ENCODE data around the gene IQCF6.
"Not testable (repeated sequence)": the region's sequence is repeated elsewhere in the genome, so short reads cannot be mapped to it uniquely, and the experiment has no call there.

The IQCF6 gene

DNA sequence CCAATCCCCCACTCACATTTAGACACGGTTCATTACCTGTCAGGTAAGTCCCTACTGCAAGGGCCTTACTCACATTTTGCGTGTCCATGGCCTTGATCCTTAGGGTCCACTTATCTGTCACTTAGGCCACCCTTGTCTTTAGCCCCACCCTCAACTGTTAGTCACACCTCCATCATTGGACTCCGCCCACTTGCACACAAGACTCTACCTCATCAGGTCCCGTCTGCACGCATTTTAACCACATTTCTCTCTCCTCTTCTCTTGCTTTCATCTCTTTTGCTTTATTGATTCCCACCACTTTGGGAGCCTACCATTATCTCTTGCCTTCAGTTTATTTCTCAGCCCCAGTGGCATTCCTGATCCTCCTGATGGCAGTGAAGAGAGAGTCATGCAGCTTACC lies at the start of gene IQCF6:
Gene IQCF6, minus strand, starts transcription at position 101 of the 400 bp plus-strand sequence. Its CDS starts 13 bp downstream, at position 88.
- no peak for DNase-seq (ENCODE audit: low read depth)

DNA sequence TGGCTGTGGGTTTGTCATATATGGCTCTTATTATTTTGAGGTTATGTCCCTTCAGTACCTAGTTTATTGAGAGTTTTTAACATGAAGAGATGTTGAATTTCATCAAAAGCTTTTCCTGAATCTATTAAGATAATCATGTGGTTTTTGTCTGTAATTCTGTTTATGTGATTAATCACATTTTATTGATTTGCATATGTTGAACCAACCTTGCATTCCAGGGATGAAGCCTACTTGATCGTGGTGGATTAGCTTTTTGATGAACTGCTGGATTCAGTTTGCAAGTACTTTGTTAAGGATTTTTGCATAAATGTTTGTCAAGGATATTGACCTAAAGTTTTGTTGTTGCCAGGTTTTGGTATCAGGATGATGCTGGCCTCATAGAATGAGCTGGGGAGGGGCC lies 49.3 kb upstream of the IQCF6 start:
- no peak for DNase-seq (ENCODE audit: low read depth)

DNA sequence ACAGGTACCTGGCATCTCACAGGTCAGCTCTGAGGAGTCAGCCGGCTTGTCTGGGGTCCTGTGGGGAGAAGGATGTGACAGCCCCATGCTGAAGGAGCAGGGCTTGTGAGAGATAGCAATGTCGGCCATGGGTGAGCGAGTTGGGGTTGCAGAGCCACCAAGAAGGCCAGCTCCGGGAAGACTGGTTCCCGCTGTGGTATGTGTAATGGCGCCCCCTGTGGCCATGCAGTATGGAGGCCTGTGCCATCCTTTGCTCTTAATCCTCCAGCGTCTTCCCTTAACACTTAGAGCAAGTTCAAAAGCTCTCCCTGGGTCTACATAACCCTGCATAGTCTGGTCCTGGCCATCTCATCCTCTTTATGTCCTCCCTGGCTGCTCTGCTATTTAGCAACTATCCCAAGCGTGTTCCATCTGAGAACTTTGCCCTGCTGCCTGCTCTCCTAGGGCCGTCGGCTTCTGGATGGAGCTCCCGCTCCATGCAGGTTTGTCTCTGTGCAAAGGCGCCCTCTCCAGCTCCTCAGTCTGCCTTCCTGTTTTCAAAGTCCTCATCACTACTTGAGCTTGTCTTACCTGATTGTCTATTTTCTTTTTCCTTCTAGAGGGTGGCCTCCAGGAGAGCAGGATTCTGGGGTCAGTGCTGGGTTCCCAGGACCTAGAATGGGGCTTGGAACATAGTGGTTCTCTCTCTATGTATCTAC lies 40.8 kb upstream of the IQCF6 start:
- no peak for DNase-seq (ENCODE audit: low read depth)

DNA sequence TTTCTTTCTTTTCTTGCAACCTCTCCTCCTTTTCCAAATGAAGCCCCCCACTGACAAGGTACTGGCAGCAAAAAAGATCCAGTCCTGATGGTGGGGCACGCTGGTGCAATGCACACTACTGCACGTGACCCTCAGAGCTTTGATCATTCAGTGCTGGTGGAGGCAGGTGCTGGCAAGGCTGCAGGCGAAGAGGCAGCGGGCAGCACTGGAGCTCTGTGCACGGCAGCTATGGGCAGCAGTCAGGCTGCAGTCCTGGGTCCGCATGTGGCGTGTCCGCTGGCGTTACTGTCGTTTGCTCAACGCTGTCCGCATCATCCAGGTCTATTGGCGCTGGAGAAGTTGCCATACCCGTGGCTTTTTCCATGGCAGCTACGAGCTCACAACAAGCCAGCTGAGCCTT lies 40.1 kb upstream of the IQCF6 start:
- no peak for DNase-seq (ENCODE audit: low read depth)

DNA sequence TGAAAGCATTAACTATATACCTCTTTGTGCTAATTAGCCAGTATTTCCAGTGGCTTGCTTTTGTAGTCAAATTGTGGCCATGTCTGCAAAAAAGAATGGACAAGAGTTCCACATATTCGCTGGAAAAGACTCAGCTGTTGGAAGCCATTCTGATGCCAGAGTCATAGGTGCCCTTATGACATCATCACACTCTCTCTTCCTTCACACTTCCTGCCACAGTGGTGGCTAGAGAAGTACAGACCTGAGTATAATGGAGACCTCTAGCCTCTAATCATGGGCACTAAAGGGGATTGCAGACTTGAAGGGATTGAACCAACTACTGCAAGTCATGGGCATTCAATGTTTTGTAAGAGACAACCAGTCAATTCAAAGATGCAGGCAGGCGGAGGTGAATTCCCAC lies 38.3 kb upstream of the IQCF6 start:
- DNase-seq (ENCODE audit: low read depth) = no peak

DNA sequence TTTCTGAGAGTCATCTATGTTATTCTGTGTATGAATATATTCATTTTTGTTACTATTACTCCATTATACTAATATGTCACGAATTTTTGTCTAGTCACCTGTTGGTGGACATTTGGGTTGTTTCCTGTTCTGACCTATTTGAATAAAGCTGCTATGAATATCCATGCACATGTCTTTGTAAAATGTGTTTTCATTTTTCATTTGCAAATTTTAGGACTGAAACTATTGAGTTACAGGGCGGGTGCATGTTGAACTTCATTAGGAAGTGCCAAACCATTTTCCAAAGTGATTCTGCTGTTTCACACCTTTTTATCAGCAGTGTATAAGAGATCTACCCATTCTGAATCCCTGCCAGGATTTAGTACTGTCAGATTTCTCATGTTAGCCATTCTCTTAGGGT lies 37.7 kb upstream of the IQCF6 start:
- DNase-seq (ENCODE audit: low read depth) = no peak

DNA sequence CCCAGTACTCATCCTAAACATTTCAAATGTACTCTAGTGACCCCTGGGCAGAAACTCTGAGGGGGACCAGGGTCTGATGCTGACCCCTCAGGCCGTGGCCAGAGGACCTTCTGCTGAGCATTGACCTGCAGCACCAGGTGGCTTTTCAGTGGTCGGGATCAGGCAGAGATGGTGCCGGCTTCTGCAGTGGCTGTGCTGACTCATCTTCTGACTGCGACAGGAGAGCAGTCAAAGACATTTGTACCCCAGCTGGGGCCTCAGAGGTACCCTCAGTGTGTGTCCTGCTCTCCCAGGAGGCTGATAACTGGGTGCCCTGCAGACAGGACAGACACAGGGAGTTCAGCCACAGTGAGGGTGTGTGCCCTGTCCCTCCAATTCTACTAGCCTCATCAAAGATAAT lies 36.6 kb upstream of the IQCF6 start:
- DNase-seq (ENCODE audit: low read depth) = no peak

DNA sequence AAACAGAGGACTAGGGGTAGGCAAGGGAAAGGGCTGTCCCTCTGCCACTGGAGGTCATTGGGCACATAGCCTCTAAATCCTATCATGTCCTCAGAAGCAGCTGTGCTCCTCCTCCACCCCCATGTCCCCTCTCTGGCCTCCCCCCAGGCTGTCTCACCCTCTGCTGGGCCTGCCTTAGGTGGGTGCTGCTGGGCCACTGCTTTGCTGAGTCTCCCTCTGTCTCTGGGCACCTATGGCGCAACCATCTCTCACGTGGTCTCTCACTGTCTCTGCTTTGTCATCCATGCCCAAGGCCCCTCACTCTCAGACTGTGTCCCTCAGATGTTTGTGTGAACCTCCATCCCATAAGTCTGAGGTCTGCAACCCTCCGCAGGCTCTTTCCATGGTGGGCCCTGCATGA lies 35.0 kb upstream of the IQCF6 start:
- DNase-seq (ENCODE audit: low read depth) = no peak

DNA sequence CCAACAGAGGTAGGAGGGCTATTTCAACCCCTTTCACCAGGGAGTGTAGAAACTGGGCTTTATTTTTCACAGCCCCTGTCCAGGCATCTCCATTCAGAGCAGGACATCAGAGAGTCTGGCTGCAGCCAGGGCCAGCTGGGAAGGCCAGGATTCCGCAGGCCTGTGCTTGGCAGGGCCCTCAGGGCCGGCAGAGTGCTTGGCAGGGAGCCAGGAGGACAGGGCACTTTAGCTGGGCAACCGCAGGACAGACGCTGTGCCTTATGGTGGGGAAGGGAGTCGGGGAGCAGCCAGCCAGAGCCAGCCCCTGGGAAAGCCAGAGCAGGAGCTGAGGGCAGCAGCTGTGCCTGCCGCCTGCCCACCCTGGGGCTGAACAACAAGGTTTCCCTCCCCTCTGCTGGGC lies 34.5 kb upstream of the IQCF6 start:
- no peak for DNase-seq (ENCODE audit: low read depth)

DNA sequence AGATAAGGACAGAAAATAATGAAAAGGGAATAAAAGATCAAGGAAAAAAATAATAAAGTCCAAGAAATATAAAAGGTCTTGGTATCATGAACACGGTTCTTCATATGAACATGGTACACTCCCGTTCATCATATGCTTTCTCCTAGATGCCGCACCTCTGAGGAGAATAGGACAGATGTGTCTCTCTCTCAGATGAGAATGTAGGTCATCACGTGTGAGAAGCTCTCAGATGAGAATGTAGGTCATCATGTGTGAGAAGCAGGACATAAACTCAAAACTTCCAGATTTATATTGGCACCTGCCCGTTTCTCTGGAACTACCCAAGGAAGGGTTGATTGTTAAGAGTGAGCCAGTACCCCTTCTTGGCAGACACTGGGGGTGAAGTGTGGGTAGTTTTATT lies 29.9 kb upstream of the IQCF6 start:
- no peak for DNase-seq (ENCODE audit: low read depth)

DNA sequence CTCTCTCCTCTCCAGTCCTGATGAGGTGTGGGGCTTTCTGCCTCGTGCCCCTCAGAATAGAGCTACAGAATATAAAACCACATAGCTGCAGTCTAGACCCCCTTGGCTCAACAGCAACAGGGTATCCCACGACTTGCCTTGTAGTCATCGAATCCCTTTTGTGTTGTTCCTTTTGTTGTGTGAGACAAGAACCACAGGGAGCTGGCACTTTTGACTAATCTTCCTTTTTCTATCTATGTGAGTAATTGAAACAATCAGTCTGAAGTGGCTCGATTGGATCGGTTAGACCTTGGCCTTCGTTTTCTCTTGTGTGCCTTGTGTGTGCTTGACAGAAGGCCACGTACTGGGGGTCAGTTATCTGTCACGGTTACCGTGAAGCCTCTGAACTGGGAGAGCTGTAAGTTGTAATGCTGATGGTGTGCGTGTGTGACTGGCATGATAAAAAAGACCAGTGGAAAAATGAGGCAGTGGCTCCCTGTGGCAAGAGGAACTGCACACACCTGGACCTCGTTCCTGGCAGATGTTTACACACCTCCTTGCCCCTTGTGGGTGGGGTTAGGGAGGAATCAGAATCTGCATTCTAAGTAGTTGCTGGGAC lies 23.2 kb upstream of the IQCF6 start:
- DNase-seq (ENCODE audit: low read depth) = no peak

DNA sequence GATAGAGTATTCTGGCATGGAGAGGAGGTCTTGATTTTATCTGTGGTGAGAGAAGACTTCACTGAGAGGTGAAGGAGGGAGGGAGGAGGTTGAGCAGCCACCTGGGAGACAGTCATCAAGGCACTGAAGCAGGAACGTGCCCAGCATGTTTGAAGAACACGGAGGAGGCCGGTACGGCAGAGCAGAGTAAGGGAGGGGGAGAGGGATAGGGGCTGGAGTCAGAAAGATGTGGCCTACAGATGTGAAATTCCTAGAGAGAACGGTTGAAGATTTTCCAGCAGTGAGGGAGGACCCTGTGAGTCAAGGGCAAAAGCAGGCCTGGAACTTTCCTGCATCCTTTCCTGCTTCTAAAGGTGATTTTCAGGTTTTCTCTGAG lies 21.7 kb upstream of the IQCF6 start:
- DNase-seq (ENCODE audit: low read depth) = no peak

DNA sequence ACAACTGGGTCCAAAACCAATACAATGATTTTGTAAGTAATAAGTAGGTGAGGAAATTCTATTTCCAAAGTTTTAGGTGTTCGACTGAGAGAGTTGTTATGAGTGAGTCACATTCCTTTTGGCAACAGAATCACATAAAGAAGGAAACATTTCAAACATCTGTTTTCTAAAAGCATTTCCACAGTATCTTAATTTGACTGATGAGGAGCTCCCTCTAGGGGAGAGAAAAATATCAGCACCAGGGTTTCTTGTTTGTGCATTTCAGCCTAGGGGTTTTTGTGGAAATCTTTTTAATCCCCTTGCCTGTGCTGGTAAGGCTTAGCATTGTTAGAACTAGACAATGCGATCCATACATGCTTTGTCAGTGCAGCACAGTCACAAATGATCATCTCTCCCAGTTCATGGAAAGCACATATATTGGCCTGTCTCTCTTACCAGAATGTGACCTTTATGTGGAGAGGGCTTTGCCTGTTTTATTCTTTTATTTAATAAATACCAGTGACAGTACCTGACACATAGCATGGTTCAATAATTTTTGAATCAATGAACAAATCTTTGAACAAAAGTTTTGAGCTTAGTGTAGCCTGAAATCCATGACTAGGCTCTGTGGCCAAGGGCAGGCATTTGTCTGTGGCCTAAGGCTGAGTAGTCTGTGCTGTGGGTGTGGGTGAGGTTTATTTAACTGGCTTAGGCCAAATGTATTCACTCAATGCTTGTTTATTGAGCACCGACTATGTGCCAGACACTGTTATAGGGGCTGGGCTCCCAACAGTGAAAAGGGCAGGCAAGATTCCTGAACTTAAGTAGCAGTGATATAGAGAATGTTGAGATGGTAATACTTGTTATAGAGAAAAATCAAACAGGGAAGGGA lies 21.1 kb upstream of the IQCF6 start:
- DNase-seq (ENCODE audit: low read depth) = no peak

DNA sequence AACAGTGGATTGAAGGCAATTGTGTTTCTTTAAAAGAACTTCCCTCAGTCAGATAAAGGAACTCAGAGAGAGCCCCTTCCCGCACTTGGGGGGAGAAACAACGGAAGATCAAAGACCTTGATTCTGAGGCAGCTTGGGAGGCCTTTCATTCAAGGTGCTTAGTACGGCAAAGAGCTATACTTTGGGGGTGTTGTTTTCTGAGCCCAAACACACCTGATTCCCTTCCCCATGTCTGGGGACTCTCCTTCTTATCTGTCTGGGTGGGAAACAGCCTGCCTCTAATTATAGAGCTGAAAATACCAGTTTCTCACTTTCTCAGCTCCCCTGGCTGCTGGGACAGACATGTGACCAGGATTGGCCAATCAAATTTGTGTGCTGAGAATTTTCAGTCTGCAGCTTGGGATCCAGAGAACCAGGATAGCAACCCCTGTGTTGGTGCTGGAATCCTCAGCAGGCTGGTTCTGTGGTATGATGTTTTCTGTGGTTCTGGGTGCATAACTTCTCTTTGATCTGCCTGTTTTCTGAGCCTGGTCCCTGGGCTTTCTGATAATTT lies 19.4 kb upstream of the IQCF6 start:
- DNase-seq (ENCODE audit: low read depth) = no peak

DNA sequence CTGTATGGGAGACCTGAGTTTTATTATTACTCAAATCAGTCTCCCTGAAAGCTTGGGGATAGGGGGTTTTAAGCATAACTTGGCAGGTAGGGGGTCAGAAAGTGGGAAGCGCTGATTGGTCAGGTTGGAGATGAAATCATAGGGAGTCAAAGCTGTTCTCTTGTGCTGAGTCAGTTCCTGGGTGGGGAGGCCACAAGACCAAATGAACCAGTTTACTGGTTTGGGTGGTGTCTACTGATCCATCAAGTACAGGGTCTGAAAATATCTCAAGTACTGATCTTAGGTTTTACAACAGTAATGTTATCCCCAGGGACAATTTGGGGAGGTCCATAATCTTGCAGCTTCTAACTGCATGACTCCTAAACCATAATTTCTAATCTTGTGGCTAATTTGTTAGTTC lies 17.8 kb upstream of the IQCF6 start:
- DNase-seq (ENCODE audit: low read depth) = no peak

DNA sequence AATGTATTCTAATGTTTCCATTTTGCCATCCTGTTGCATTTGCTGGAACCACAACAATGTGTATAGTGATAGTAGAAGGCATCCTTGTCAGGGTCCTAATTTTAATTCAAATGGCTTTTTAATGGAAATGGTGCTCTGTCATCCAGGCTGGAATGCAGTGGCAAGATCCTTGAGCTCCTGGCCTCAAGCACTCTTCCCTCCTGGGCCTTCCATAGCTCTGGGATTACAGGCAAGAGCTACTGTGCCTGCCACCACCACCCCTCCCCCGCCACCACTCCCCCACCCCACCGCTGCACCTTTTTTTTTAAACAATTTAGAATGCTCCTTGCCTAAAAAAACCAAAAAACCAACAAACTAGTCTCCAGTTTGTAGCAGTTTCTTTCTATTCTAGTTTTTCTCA lies 15.2 kb upstream of the IQCF6 start:
- DNase-seq (ENCODE audit: low read depth) = no peak

DNA sequence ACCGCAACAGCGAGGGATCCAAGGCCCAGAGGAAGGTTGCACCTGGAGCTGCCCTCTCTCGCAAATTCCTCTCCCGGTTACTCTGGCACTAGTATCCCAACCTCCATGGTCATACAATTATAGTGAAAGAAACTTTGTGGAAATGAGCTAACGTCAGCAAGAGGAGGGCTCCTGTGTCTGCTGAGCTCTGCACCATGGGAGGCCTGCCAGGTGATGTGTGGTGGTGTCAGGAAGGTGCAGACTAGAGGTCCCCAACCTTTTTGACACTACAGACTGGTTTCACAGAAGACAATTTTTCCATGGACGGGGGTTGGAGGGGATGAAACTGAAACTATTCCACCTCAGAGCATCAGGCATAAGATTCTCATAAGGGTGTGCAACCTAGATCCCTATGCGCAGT lies 13.2 kb upstream of the IQCF6 start:
- DNase-seq (ENCODE audit: low read depth) = no peak

DNA sequence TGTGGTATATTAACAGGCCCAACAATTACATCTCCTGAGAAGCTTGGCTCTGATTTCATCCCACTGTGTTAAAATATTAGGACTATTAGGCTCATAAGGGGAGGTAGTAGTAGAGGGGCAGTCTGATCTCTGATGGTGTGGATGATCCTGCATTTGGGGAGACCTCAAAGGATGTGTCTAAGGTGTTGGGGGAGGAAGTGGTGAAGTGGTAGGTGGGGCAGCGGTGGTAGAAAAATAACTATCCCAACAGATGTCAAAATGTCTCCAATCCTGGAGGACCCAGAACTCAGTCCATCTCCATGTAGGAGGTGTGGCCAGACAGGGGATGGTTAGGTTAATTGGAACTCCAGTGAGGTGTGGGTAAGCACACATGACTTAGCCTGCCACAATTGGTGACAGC lies 10.4 kb upstream of the IQCF6 start:
- DNase-seq (ENCODE audit: low read depth) = no peak

DNA sequence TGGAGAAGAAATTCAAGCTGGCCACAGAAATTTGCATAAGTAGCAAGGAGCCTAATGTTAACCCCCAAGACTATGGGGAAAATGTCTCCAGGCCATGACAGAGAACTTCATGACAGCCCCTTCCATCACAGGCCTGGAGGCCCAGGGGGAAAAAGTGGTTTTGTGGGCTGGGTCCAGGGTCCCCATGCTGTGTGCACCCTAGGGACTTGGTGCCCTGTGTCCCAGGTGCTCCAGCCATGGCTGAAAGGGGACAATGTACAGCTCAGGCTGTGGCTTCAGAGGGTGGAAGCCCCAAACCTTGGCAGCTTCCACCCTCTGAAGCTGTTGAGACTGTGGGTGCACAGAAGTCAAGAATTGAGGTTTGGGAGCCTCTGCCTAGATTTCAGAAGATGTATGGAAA lies 8.5 kb upstream of the IQCF6 start:
- DNase-seq (ENCODE audit: low read depth) = not testable (repeated sequence)

DNA sequence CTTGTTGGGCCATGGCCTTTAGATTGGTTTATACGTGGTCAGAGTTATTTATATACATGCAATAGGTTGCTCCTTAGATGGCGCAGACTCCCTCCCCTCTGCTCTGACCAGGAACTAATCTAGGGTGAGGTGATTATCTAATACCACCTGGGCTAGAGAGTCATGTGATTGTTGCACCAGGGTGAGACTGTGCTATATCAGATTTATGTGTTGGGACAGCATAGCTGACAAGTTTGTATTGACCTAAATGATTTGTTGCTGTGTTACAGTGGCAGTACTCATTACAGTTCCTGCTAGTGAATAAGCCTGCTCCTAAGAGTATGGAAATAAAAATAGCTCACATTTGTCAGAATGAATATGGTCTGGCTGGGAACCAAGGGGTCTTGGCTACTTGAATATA lies 7.2 kb upstream of the IQCF6 start:
- DNase-seq (ENCODE audit: low read depth) = no peak

DNA sequence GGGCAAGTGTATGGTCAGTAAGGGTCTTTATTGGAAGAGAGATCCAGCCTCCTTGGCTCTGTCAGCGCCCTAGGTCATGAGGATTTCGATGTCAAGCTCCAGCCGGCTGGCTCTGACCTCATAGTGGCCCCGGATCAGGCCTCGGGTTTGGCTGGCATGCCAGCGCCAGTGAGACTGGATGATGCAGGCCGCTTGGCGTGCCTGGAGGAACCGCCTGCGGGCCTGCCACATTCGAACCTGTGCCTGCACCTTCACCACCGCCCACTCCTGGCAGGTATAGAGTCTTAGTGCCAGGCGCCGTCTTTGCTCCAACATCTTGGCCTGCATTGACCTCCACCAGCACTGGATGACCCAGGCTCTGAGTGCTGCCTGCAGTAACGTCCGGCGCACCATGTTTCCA lies 483 bp downstream of the IQCF6 start:
- no peak for DNase-seq (ENCODE audit: low read depth)

DNA sequence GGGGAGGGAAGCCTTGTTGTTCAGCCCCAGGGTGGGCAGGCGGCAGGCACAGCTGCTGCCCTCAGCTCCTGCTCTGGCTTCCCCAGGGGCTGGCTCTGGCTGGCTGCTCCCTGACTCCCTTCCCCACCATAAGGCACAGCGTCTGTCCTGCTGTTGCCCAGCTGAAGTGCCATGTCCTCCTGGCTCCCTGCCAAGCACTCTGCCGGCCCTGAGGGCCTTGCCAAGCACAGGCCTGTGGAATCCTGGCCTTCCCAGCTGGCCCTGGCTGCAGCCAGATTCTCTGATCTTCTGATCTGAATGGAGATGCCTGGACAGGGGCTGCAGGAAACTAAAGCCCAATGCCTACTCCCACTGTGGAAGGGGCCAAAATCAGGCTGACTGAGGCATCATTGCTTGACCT lies 1.1 kb downstream of the IQCF6 start:
- no peak for DNase-seq (ENCODE audit: low read depth)

DNA sequence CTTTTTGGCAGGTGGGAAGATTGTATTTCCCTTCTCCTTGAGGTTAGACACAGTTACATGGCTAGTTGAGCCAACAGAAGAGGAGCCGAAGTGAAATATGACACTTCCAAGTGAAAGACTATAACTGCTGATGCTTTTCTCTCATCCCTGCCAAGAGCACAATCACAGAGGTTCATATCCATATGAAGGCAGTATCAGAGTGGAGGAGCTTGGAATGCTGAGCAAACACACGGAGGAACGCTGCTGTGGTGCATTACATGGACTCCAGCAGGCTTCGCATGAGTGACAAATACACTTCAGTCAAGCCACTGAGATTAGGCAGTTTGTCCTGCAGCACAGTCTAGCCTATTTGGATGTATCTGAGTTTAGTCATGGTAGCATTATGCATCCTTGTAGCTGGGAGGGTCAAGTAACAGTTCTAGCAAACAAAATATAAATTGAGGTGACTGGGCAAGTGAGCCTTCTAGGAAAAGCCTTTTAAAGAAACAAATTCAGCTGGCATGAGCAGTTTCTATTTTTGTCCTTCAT lies 5.4 kb downstream of the IQCF6 start:
- DNase-seq (ENCODE audit: low read depth) = no peak

Measured in T-helper 22 cell (primary cell).